ENCODE data around the gene SIPA1L3. TPM values are rescaled to one million over a fixed set of nuclear protein-coding genes. Genes with fewer than 3 reads are reported as not detected.

The SIPA1L3 gene
- total and polyA plus RNA-seq, 10 of the 15 experiments (the other 5 are each of a cell fraction or from before 2014, with no cell fraction given): 0.24 to 66.2 (median 19.1) TPM

- H3K9me3 ChIP-seq (replicated peaks; ENCODE audit: control insufficient read depth, insufficient read depth, low read length): no peaks in the 10 kb centered on the region
- no peaks in the 10 kb centered on the region for H3K27me3 ChIP-seq (replicated peaks in 1 of 2; ENCODE audit: control insufficient read depth in 2 of 2, insufficient read depth in 2 of 2, low read length in 1 of 2)
- H3K9ac ChIP-seq (ENCODE audit: control insufficient read depth, insufficient read depth, low read length): peak overlapping the region; percentile 13; the same call in 1 of the 2 replicates
- RAD21 ChIA-PET (ENCODE audit: unreplicated experiment): interaction anchor here (0.5 to 3.4 kb wide), 10 partner anchors 20 to 158 kb away, joined by 3 to 16 read pairs (median 4); partner anchors contain the start of gene SIPA1L3
- SMC1A ChIA-PET (ENCODE audit: uncharacterized antibody, unreplicated experiment): interaction anchor here (0.8 to 3.9 kb wide), 8 partner anchors 11 to 157 kb away, joined by 3 to 18 read pairs (median 4); partner anchors contain the start of genes SIPA1L3 and WDR87
- intact Hi-C loops (cut with micrococcal nuclease; ENCODE audit: unreplicated experiment): no loop called here
- H3K36me3 ChIP-seq (ENCODE audit: control insufficient read depth in 2 of 2, insufficient read depth in 2 of 2, low read length in 1 of 2): peaks cover 5 to 10% of the 10 kb centered on the region in 2 experiments; a peak in 3 of 4 replicates
- FAIRE-seq (no peak), DNase-seq (ENCODE audit: low read depth, low spot score) (no peak), ATAC-seq (peak; percentile 66)
- no peaks in the 10 kb centered on the region for H4K20me1 ChIP-seq (ENCODE audit: control insufficient read depth, insufficient read depth)
- peaks cover 15% of the 10 kb centered on the region for H3K79me2 ChIP-seq (ENCODE audit: control insufficient read depth, insufficient read depth, low read length)
- POLR2A ChIA-PET: interaction anchor here (1.2 to 2.1 kb wide), 2 partner anchors 11 to 20 kb away, joined by 3 to 15 read pairs; no protein-coding TSS in a partner anchor
- H3K27ac ChIP-seq (ENCODE audit: control insufficient read depth, insufficient read depth): peak overlapping the region; percentile 64
- peaks cover 29% of the 10 kb centered on the region for H3K4me1 ChIP-seq (ENCODE audit: control insufficient read depth, insufficient read depth, low read length)
- in situ Hi-C loops (cut with MboI): no loop called here
- H3K4me2 ChIP-seq (ENCODE audit: control insufficient read depth, insufficient read depth): no peak overlapping the region
- no TSS peak for BruUV-seq (replicated peaks)
- TF ChIP-seq RUNX3 (IDR thresholded peaks at IDR 0.05; ENCODE audit: low read length) (0 out of 2 replicates have a peak, but pooled peaks have one; percentile 32), SUZ12 (IDR thresholded peaks at IDR 0.05; ENCODE audit: unreplicated experiment) (no peak)
- CTCF ChIA-PET: interaction anchor here (0.5 to 2.6 kb wide), 7 partner anchors 11 to 162 kb away, joined by 3 to 14 read pairs (median 4); no protein-coding TSS in a partner anchor
- peak overlapping the region; percentile 4; the same call in 1 of the 2 replicates for H2AFZ ChIP-seq (ENCODE audit: control insufficient read depth, low read depth, low read length)
- H3K4me3 ChIP-seq: no peak overlapping the region
- 92% methylated on average over 7 of the region's 7 CpGs for WGBS (ENCODE audit: insufficient coverage, insufficient replicate concordance, low lambda C conversion rate, missing lambda C conversion rate)
Measured at GRCh38 chr19:38060331-38060730, 153.3 kb downstream of the SIPA1L3 start.

GRCh38 chr19:38061294-38061693 is 154.3 kb downstream of the SIPA1L3 start:
- Histone ChIP-seq H3K9ac (ENCODE audit: control insufficient read depth, insufficient read depth, low read length) (no peak overlapping the region), H3K4me1 (ENCODE audit: control insufficient read depth, insufficient read depth, low read length) (peaks cover 29% of the 10 kb centered on the region), H3K27me3 (replicated peaks in 1 of 2; ENCODE audit: control insufficient read depth in 2 of 2, insufficient read depth in 2 of 2, low read length in 1 of 2) (no peaks in the 10 kb centered on the region), H3K4me2 (ENCODE audit: control insufficient read depth, insufficient read depth) (no peak overlapping the region), H2AFZ (ENCODE audit: control insufficient read depth, low read depth, low read length) (no peak overlapping the region), H3K4me3 (no peak overlapping the region), H3K9me3 (replicated peaks; ENCODE audit: control insufficient read depth, insufficient read depth, low read length) (no peaks in the 10 kb centered on the region), H3K27ac (ENCODE audit: control insufficient read depth, insufficient read depth) (no peak overlapping the region), H3K36me3 (ENCODE audit: control insufficient read depth in 2 of 2, insufficient read depth in 2 of 2, low read length in 1 of 2) (peaks cover 3 to 5% of the 10 kb centered on the region in 2 experiments; a peak in 3 of 4 replicates), H3K79me2 (ENCODE audit: control insufficient read depth, insufficient read depth, low read length) (peaks cover 15% of the 10 kb centered on the region), H4K20me1 (ENCODE audit: control insufficient read depth, insufficient read depth) (no peaks in the 10 kb centered on the region)
- ATAC-seq (no peak), FAIRE-seq (no peak), DNase-seq (ENCODE audit: low read depth, low spot score) (no peak)
- ChIA-PET CTCF (interaction anchor here (2.6 kb wide), 1 partner anchor 159 kb away, joined by 14 read pairs; no protein-coding TSS in a partner anchor), POLR2A (no interaction called here), SMC1A (ENCODE audit: uncharacterized antibody, unreplicated experiment) (interaction anchor here (3.0 to 3.9 kb wide), 2 partner anchors 12 to 154 kb away, joined by 15 to 18 read pairs; partner anchors contain the start of genes SIPA1L3 and WDR87), RAD21 (ENCODE audit: unreplicated experiment) (no interaction called here)
- in situ Hi-C loops (cut with MboI): no loop called here
- TF ChIP-seq YY1 (IDR thresholded peaks at IDR 0.05; ENCODE audit: low read depth, low read length): no peak
- no peak for TF ChIP-seq ZNF207 (IDR thresholded peaks at IDR 0.05; ENCODE audit: borderline replicate concordance)
- no peak for TF ChIP-seq NR2C2 (IDR thresholded peaks at IDR 0.05; ENCODE audit: borderline replicate concordance, control insufficient read depth, insufficient read length, low read depth)
- no peak for TF ChIP-seq TCF3 (IDR thresholded peaks at IDR 0.05; ENCODE audit: borderline replicate concordance, insufficient read depth, low read depth, low read length)
- no peak for TF ChIP-seq ZNF217 (IDR thresholded peaks at IDR 0.05)
- WGBS (ENCODE audit: insufficient coverage, insufficient replicate concordance, low lambda C conversion rate, missing lambda C conversion rate): 98% methylated on average over 7 of the region's 7 CpGs
- BruUV-seq (replicated peaks): no TSS peak
- intact Hi-C loops (cut with micrococcal nuclease; ENCODE audit: unreplicated experiment): no loop called here

Data from GM12878 (cell line).